NCI-H128 (cell line): ENCODE results near the gene MIEN1.
A peak's percentile ranks its signal among the peaks of the same experiment; 100 is the strongest.
"Not testable (repeated sequence)": the region's sequence is repeated elsewhere in the genome, so short reads cannot be mapped to it uniquely, and the experiment has no call there.

Experiments used
- DNase-seq: peaks from one replicate; lab custom pipeline; 2025; ENCODE audit not compliant: unreplicated experiment; lab: John Stamatoyannopoulos, UW

Gene MIEN1

DNA sequence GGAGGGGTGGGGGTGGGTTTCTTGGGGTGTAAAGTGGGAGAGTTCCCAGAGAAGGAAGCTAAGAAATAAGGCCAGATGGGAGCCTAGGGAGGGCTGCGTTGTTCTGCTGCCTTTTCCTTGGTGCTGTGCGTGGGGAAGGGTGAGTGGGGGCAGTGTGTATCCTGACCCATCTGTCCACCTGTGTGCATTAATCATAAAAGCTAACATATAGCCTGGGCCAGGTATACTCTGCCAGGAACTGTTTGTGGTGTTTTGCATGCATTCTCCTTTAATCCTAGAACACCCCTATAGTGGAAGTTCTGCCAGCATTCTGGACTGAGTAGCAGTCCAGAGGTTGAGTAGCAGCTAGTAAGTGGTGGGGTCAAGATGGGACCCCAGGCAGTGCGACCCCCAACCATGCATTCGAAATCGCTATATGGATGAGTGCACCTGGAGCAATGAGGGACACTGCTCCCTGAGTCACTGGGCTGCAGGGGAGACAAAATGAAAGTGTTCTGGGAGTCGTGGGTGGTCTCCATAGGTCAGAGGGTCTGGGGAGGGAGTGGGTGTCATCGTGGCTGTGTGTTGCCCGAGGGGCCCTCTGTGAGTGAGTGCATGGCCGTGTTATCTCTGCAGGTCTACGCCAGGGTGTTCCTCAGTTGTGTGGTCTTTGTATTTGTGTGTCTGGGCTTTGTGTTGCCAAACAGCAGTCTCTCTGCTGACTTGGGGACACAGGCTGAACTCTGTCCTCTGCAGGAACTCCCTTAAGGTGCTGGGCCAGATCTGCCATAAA lies 29.1 kb downstream of the MIEN1 start:
- no peak for DNase-seq

- no peak for DNase-seq
Observed at GRCh38 chr17:39700148-39700987, 30.0 kb downstream of the MIEN1 start.

- DNase-seq, result no peak
Observed at GRCh38 chr17:39699818-39700147, 30.5 kb downstream of the MIEN1 start, which contains the start of gene ERBB2. Gene ERBB2 (plus strand): TSS chr17:39700064. CDS start chr17:39700239, 175 bp downstream.

DNA sequence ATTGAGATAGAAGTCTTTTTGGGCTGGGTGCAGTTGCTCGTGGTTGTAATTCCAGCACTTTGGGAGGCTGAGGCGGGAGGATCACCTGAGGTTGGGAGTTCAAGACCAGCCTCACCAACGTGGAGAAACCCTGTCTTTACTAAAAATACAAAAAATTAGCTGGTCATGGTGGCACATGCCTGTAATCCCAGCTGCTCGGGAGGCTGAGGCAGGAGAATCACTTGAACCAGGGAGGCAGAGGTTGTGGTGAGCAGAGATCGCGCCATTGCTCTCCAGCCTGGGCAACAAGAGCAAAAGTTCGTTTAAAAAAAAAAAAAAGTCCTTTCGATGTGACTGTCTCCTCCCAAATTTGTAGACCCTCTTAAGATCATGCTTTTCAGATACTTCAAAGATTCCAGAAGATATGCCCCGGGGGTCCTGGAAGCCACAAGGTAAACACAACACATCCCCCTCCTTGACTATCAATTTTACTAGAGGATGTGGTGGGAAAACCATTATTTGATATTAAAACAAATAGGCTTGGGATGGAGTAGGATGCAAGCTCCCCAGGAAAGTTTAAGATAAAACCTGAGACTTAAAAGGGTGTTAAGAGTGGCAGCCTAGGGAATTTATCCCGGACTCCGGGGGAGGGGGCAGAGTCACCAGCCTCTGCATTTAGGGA lies 31.0 kb downstream of the MIEN1 start:
- DNase-seq, result not testable (repeated sequence)

DNA sequence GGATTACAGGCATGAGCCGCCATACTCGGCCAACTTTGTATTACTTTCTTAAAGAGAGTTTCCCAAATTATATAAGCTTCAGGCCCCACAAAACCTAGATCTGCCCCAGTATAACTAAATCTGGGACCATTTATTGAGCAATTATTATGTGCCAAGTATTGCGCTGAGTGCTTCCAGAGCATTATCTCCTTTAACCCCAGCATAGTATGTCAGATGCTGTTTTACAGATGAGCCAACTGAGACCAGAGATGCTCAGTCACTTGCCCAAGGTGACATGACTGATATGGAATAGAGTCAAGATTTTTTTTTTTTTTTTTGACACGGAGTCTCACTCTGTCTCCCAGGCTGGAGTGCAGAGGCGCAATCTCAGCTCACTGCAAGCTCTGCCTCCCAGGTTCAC lies 32.4 kb downstream of the MIEN1 start:
- DNase-seq, result no peak

- DNase-seq, result no peak
Observed at GRCh38 chr17:39696731-39697130, 33.6 kb downstream of the MIEN1 start.

GRCh38 chr17:39695089-39695474 lies 35.2 kb downstream of the MIEN1 start:
- DNase-seq, result no peak

DNA sequence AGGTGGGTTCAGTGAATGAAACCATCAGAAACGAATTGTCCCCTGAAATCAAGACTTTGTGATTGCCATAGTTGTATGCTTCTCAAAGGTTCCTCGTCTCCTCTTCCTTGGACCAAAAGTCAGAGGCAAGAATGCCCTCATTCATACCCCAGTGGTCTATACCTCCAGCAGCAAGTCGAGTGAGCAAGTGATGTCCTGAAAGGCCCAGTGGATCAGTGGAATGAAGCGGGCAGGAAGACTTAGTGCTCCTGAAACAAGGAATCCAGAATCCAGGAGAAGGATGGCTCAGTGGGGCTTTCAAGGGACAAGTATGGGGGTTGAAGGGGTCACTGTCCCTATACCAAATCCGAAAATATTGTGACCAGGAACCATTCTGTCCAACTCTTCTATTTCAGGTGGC lies 35.7 kb downstream of the MIEN1 start:
- DNase-seq, result no peak

DNA sequence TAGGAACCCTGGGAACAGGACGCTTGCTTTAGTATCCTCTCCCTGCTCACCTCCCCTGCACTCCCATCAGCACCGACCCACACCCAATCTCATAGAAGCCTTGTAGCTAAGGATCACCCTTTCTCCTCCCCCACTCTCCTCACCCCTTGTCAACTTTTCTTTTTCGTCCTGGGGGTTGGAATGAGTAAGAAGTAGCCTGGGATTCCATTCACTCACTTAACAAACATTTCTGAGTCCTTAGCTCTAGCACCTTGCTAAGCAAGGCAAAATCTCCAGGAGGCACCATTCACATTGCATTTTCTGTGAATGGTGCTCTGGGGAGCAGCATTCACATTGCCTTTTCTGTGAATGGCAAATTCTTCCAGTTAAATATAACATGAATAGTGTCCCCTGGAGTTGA lies 41.4 kb downstream of the MIEN1 start:
- no peak for DNase-seq

DNA sequence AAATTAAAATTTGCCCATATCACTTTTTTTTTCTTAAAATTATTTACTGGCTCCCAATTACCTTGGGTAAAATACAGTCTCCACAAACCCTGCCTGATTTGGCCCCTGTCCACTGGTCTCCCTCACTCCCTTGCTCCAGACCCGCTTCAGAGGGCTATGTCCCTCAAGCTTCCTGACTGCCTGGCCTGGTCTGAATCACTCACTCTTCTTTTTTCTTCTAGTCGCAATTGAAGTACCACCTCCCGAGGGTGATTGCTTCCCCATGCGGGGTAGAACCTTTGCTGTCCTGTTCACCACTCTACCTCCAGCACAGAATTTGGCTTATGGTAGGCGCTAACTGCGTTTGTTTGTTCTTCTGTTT lies 41.9 kb downstream of the MIEN1 start:
- no peak for DNase-seq

- peak; percentile 63 for DNase-seq
Observed at GRCh38 chr17:39687546-39688474, 42.5 kb downstream of the MIEN1 start, which contains the start of gene PGAP3. Gene PGAP3 (minus strand): TSS chr17:39688057. CDS start chr17:39688014, 43 bp downstream.

GRCh38 chr17:39687101-39687545 lies 43.2 kb downstream of the MIEN1 start:
- DNase-seq, result no peak

DNA sequence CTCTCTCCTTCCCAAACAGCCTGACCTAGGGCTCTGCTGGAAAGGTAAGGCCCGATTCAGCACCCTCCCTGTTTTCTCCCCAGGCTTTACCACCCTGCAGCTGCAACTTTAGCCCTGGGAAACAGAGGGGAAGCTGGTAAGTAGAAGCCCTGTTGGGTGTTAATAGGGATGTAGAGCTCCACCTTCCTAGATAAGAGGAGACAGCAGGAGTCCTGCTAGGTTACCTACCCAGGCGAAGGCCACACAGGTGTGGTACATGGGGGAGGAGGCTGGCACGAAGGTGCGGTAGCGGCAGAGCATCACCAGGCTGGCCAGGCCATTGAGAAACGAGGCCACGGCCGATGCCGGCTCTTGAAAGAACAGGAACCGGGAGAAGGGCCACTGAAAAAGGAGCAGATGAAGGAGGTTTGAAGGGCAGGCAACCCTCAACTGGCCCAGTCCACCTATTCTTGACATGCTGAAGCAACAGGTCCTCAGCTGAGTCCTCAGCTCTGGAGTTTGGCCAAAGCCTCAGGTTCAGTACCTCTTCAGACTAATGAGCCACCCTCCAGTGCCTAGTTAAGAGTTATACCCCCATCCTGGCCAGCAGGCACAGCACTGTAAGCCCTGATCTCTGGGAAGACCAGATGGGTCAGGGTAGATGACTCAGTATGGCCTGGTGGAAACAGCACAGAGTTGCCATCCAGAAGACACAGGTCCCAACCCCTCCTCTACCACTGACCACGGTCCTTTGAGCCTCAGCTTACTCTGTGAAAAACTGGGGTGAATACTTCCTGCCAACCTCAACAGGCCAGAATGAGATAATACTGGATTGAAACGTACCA lies 45.8 kb downstream of the MIEN1 start:
- no peak for DNase-seq

GRCh38 chr17:39683295-39683939 lies 46.9 kb downstream of the MIEN1 start:
- no peak for DNase-seq

DNA sequence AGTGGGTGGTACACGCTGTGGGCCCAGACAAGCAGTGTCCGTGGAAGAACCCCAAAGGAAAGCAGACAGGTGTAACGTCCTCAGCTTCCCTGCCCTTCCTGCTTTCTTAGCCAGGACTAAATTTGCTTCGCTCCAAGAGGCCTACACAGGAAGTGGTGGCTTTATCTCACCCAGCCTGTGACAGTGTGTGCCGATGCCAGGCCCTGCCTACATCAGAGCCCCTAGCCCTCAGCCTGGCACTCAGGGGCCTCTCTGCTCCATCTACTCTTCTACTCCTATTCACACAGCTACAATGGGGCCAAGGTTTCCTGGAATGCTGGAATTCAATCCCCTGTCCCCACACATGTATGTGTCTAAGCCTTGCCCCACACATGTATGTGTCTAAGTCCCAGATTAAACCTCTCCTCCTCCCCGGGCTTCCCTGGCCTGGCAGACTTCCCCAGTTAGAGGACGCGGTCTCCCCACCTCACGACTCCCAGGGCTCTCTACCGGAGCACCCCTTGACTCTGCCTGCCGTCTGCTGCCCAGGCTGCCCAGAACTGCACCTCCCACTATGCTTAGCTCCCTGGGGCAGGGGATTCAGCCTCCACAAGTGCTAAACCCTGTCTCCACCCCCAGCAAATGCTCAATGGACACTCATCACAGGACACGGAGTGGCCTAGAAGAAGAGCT lies 50.7 kb downstream of the MIEN1 start:
- DNase-seq, result no peak
